ENCODE results near the gene MYO9A. TPM values are rescaled to one million over a fixed set of nuclear protein-coding genes. Genes with fewer than 3 reads are reported as not detected.

Gene MYO9A
- total and polyA plus RNA-seq, 10 of the 15 experiments (the other 5 are each of a cell fraction or from before 2014, with no cell fraction given), result 3.3 to 25.3 (median 12.2) TPM

- Histone ChIP-seq H3K4me1 (ENCODE audit: control insufficient read depth, insufficient read depth, low read length) (0 out of 2 replicates have a peak, but pooled peaks cover 3% of the 10 kb centered on the region), H3K27me3 (replicated peaks in 1 of 2; ENCODE audit: control insufficient read depth in 2 of 2, insufficient read depth in 2 of 2, low read length in 1 of 2) (no peaks in the 10 kb centered on the region), H3K9ac (ENCODE audit: control insufficient read depth, insufficient read depth, low read length) (no peak overlapping the region), H3K27ac (ENCODE audit: control insufficient read depth, insufficient read depth) (no peak overlapping the region), H3K36me3 (ENCODE audit: control insufficient read depth in 2 of 2, insufficient read depth in 2 of 2, low read length in 1 of 2) (no peaks in the 10 kb centered on the region), H4K20me1 (ENCODE audit: control insufficient read depth, insufficient read depth) (no peaks in the 10 kb centered on the region), H3K9me3 (replicated peaks; ENCODE audit: control insufficient read depth, insufficient read depth, low read length) (no peaks in the 10 kb centered on the region), H3K4me2 (ENCODE audit: control insufficient read depth, insufficient read depth) (no peak overlapping the region), H3K79me2 (ENCODE audit: control insufficient read depth, insufficient read depth, low read length) (no peaks in the 10 kb centered on the region), H3K4me3 (no peak overlapping the region), H2AFZ (ENCODE audit: control insufficient read depth, low read depth, low read length) (no peak overlapping the region)
- ChIA-PET SMC1A (ENCODE audit: uncharacterized antibody, unreplicated experiment) (interaction anchor here (0.8 to 2.8 kb wide), 5 partner anchors 10 to 342 kb away, joined by 3 to 8 read pairs (median 4); partner anchors contain the start of genes MYO9A and SENP8), POLR2A (interaction anchor here (0.6 to 1.5 kb wide), 3 partner anchors 9 to 29 kb away, joined by 3 to 9 read pairs (median 4); partner anchors contain the start of genes MYO9A and SENP8), RAD21 (ENCODE audit: unreplicated experiment) (interaction anchor here (1.4 to 1.7 kb wide), 2 partner anchors 10 to 26 kb away, joined by 4 read pairs; partner anchors contain the start of genes MYO9A and SENP8), CTCF (interaction anchor here (0.7 to 1.0 kb wide), 3 partner anchors 14 to 99 kb away, joined by 3 read pairs; no protein-coding TSS in a partner anchor)
- ATAC-seq (no peak), DNase-seq (ENCODE audit: low read depth, low spot score) (no peak), FAIRE-seq (no peak)
- intact Hi-C loops (cut with micrococcal nuclease; ENCODE audit: unreplicated experiment), result no loop called here
- no TSS peak for BruUV-seq (replicated peaks)
- in situ Hi-C loops (cut with MboI), result no loop called here
- 0% methylated on average over 2 of the region's 2 CpGs for WGBS (ENCODE audit: insufficient coverage, insufficient replicate concordance, low lambda C conversion rate, missing lambda C conversion rate)
- TF ChIP-seq HSF1 (IDR thresholded peaks at IDR 0.05; ENCODE audit: low read depth, low read length) (no peak), BMI1 (IDR thresholded peaks at IDR 0.05; ENCODE audit: borderline replicate concordance) (no peak), SMARCA5 (IDR thresholded peaks at IDR 0.05) (no peak), GABPA (IDR thresholded peaks at IDR 0.05; ENCODE audit: low read depth) (no peak), ZNF207 (IDR thresholded peaks at IDR 0.05; ENCODE audit: borderline replicate concordance) (no peak), CBX5 (IDR thresholded peaks at IDR 0.05; ENCODE audit: low read depth) (no peak)
- TF ChIP-seq, protein P1, sequence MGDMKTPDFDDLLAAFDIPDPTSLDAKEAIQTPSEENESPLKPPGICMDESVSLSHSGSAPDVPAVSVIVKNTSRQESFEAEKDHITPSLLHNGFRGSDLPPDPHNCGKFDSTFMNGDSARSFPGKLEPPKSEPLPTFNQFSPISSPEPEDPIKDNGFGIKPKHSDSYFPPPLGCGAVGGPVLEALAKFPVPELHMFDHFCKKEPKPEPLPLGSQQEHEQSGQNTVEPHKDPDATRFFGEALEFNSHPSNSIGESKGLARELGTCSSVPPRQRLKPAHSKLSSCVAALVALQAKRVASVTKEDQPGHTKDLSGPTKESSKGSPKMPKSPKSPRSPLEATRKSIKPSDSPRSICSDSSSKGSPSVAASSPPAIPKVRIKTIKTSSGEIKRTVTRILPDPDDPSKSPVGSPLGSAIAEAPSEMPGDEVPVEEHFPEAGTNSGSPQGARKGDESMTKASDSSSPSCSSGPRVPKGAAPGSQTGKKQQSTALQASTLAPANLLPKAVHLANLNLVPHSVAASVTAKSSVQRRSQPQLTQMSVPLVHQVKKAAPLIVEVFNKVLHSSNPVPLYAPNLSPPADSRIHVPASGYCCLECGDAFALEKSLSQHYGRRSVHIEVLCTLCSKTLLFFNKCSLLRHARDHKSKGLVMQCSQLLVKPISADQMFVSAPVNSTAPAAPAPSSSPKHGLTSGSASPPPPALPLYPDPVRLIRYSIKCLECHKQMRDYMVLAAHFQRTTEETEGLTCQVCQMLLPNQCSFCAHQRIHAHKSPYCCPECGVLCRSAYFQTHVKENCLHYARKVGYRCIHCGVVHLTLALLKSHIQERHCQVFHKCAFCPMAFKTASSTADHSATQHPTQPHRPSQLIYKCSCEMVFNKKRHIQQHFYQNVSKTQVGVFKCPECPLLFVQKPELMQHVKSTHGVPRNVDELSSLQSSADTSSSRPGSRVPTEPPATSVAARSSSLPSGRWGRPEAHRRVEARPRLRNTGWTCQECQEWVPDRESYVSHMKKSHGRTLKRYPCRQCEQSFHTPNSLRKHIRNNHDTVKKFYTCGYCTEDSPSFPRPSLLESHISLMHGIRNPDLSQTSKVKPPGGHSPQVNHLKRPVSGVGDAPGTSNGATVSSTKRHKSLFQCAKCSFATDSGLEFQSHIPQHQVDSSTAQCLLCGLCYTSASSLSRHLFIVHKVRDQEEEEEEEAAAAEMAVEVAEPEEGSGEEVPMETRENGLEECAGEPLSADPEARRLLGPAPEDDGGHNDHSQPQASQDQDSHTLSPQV (IDR thresholded peaks at IDR 0.05), result no peak
- TF ChIP-seq, protein P2, sequence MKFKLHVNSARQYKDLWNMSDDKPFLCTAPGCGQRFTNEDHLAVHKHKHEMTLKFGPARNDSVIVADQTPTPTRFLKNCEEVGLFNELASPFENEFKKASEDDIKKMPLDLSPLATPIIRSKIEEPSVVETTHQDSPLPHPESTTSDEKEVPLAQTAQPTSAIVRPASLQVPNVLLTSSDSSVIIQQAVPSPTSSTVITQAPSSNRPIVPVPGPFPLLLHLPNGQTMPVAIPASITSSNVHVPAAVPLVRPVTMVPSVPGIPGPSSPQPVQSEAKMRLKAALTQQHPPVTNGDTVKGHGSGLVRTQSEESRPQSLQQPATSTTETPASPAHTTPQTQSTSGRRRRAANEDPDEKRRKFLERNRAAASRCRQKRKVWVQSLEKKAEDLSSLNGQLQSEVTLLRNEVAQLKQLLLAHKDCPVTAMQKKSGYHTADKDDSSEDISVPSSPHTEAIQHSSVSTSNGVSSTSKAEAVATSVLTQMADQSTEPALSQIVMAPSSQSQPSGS (IDR thresholded peaks at IDR 0.05; ENCODE audit: low read length), result no peak
- TF ChIP-seq, protein P3, sequence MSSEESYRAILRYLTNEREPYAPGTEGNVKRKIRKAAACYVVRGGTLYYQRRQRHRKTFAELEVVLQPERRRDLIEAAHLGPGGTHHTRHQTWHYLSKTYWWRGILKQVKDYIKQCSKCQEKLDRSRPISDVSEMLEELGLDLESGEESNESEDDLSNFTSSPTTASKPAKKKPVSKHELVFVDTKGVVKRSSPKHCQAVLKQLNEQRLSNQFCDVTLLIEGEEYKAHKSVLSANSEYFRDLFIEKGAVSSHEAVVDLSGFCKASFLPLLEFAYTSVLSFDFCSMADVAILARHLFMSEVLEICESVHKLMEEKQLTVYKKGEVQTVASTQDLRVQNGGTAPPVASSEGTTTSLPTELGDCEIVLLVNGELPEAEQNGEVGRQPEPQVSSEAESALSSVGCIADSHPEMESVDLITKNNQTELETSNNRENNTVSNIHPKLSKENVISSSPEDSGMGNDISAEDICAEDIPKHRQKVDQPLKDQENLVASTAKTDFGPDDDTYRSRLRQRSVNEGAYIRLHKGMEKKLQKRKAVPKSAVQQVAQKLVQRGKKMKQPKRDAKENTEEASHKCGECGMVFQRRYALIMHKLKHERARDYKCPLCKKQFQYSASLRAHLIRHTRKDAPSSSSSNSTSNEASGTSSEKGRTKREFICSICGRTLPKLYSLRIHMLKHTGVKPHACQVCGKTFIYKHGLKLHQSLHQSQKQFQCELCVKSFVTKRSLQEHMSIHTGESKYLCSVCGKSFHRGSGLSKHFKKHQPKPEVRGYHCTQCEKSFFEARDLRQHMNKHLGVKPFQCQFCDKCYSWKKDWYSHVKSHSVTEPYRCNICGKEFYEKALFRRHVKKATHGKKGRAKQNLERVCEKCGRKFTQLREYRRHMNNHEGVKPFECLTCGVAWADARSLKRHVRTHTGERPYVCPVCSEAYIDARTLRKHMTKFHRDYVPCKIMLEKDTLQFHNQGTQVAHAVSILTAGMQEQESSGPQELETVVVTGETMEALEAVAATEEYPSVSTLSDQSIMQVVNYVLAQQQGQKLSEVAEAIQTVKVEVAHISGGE (CRISPR knock-in tag; IDR thresholded peaks at IDR 0.05), result no peak
Measured at GRCh38 chr15:72127724-72128322, 9.9 kb upstream of the MYO9A start.

All from GM12878 (cell line).